ENCODE data around the gene VWF. TPM values are rescaled to one million over a fixed set of nuclear protein-coding genes. Genes with fewer than 3 reads are reported as not detected.

Gene VWF
- polyA plus RNA-seq, 1 donor (not counting 4 experiments of a cell fraction or from before 2014, with no cell fraction given), result 0.01 TPM

DNA sequence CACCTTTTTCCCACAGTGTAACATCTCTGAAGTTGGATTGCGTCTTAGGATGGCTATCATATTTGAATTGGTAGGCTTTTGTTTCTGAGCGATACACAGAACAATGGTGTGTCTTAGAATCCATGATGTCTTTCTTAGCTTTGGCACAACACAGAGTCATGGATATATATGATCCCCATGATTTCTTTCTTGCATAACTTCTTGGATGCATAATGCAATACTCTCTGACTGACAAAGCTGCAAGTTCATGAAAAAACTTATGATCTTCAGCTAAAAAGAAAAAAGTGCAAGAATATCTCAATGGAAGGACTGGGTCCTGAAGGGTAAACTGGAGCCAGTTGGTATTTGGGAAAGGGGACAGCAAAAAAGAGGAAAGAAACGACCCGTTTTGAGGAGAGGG, 48.1 kb downstream of the VWF start:
- H3K4me1 ChIP-seq (ENCODE audit: control insufficient read depth, extremely low read depth, insufficient read depth, low read length), result peaks cover 6% of the 10 kb centered on the region
- H3K27ac ChIP-seq (ENCODE audit: control insufficient read depth, insufficient read depth, low read length), result no peak overlapping the region
- H3K4me2 ChIP-seq (ENCODE audit: control insufficient read depth, extremely low read depth, insufficient read depth, low read depth, low read length), result no peak overlapping the region
- H3K27me3 ChIP-seq (ENCODE audit: control insufficient read depth, extremely low read depth, insufficient read depth, low read length), result peaks cover 4% of the 10 kb centered on the region
- H3K9ac ChIP-seq (ENCODE audit: control insufficient read depth, extremely low read depth, insufficient read depth, low read length), result no peak overlapping the region
- H3K79me2 ChIP-seq (ENCODE audit: control insufficient read depth, insufficient read depth, low read length), result no peaks in the 10 kb centered on the region
- H2AFZ ChIP-seq (ENCODE audit: control insufficient read depth, low read length), result no peak overlapping the region
- no peaks in the 10 kb centered on the region for H3K9me3 ChIP-seq (ENCODE audit: control insufficient read depth, low read depth, low read length)
- dilution Hi-C loops (cut with MboI; ENCODE audit: extremely low pct_ligation_motif_present, low sequenced_read_pairs), result no loop called here
- FAIRE-seq (no peak), DNase-seq (ENCODE audit: low read depth, low spot score) (no peak)
- no peak for TF ChIP-seq EZH2 (IDR thresholded peaks at IDR 0.05; ENCODE audit: low read length)
- TF ChIP-seq, protein P1, sequence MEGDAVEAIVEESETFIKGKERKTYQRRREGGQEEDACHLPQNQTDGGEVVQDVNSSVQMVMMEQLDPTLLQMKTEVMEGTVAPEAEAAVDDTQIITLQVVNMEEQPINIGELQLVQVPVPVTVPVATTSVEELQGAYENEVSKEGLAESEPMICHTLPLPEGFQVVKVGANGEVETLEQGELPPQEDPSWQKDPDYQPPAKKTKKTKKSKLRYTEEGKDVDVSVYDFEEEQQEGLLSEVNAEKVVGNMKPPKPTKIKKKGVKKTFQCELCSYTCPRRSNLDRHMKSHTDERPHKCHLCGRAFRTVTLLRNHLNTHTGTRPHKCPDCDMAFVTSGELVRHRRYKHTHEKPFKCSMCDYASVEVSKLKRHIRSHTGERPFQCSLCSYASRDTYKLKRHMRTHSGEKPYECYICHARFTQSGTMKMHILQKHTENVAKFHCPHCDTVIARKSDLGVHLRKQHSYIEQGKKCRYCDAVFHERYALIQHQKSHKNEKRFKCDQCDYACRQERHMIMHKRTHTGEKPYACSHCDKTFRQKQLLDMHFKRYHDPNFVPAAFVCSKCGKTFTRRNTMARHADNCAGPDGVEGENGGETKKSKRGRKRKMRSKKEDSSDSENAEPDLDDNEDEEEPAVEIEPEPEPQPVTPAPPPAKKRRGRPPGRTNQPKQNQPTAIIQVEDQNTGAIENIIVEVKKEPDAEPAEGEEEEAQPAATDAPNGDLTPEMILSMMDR (optimal IDR thresholded peaks at IDR 0.05 in 1 of 3, IDR thresholded peaks at IDR 0.05 in 1 of 3, conservative IDR thresholded peaks at IDR 0.05 in 1 of 3; ENCODE audit: extremely low read depth in 1 of 3, insufficient read depth in 2 of 3, low read length in 3 of 3), result no peak
- no peaks in the 10 kb centered on the region for H3K9me1 ChIP-seq (ENCODE audit: control insufficient read depth, extremely low read depth, insufficient read depth, low read length)
- H4K20me1 ChIP-seq (ENCODE audit: control insufficient read depth, extremely low read depth, insufficient read depth, low read length), result no peaks in the 10 kb centered on the region
- H3K36me3 ChIP-seq (ENCODE audit: control insufficient read depth in 2 of 2, extremely low read depth in 1 of 2, insufficient read depth in 2 of 2, low read length in 2 of 2), result no peaks in the 10 kb centered on the region
- no peak overlapping the region for H3K4me3 ChIP-seq (ENCODE audit: control insufficient read depth in 2 of 3, extremely low read depth in 1 of 3, insufficient read depth in 2 of 3, low read depth in 1 of 3, low read length in 3 of 3)

DNA sequence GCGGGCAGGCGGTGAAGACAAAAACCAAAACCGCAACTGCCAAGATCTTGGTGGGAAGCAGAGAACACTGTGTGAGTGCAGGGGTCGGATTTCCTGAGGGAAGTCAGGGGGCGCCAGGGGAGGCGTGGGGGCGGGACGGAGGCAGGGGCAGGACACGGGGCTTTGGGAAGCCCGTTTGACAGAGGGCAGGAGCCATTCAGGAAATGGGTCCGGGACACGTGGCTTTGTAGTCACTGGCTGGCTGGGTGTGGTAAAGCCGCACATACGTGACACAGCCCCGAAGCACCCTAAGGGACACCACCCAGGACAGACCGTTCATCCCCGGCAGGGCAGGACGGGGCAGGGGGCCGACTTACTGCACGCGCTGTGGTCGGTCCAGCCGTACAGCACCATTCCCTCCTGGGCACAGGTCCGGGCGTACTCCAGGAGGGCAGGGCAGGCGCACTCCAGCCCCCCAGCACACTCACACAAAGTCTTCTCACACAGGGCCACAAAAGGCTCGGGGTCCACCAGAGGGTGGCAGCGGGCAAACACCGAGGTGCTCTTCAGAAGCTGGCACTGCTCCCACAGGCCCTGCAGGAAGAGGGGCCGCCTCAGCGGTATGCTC, 49.4 kb downstream of the VWF start:
- Histone ChIP-seq H3K9ac (ENCODE audit: control insufficient read depth, extremely low read depth, insufficient read depth, low read length) (no peak overlapping the region), H3K9me1 (ENCODE audit: control insufficient read depth, extremely low read depth, insufficient read depth, low read length) (no peaks in the 10 kb centered on the region), H4K20me1 (ENCODE audit: control insufficient read depth, extremely low read depth, insufficient read depth, low read length) (no peaks in the 10 kb centered on the region), H3K79me2 (ENCODE audit: control insufficient read depth, insufficient read depth, low read length) (no peaks in the 10 kb centered on the region), H3K4me2 (ENCODE audit: control insufficient read depth, extremely low read depth, insufficient read depth, low read depth, low read length) (no peak overlapping the region), H3K4me3 (ENCODE audit: control insufficient read depth in 2 of 3, extremely low read depth in 1 of 3, insufficient read depth in 2 of 3, low read depth in 1 of 3, low read length in 3 of 3) (no peak overlapping the region), H3K27ac (ENCODE audit: control insufficient read depth, insufficient read depth, low read length) (no peak overlapping the region), H3K36me3 (ENCODE audit: control insufficient read depth in 2 of 2, extremely low read depth in 1 of 2, insufficient read depth in 2 of 2, low read length in 2 of 2) (no peaks in the 10 kb centered on the region), H3K9me3 (ENCODE audit: control insufficient read depth, low read depth, low read length) (no peaks in the 10 kb centered on the region), H3K27me3 (ENCODE audit: control insufficient read depth, extremely low read depth, insufficient read depth, low read length) (peaks cover 4% of the 10 kb centered on the region), H3K4me1 (ENCODE audit: control insufficient read depth, extremely low read depth, insufficient read depth, low read length) (peaks cover 5% of the 10 kb centered on the region), H2AFZ (ENCODE audit: control insufficient read depth, low read length) (no peak overlapping the region)
- FAIRE-seq (no peak), DNase-seq (ENCODE audit: low read depth, low spot score) (no peak)
- dilution Hi-C loops (cut with MboI; ENCODE audit: extremely low pct_ligation_motif_present, low sequenced_read_pairs), result no loop called here
- TF ChIP-seq, protein P1 (optimal IDR thresholded peaks at IDR 0.05 in 1 of 3, IDR thresholded peaks at IDR 0.05 in 1 of 3, conservative IDR thresholded peaks at IDR 0.05 in 1 of 3; ENCODE audit: extremely low read depth in 1 of 3, insufficient read depth in 2 of 3, low read length in 3 of 3), result no peak
- TF ChIP-seq EZH2 (IDR thresholded peaks at IDR 0.05; ENCODE audit: low read length), result no peak
